Measurements from ENCODE around the gene VAV1. TPM values are rescaled to one million over a fixed set of nuclear protein-coding genes. Genes with fewer than 3 reads are reported as not detected.

VAV1 gene, protein sequence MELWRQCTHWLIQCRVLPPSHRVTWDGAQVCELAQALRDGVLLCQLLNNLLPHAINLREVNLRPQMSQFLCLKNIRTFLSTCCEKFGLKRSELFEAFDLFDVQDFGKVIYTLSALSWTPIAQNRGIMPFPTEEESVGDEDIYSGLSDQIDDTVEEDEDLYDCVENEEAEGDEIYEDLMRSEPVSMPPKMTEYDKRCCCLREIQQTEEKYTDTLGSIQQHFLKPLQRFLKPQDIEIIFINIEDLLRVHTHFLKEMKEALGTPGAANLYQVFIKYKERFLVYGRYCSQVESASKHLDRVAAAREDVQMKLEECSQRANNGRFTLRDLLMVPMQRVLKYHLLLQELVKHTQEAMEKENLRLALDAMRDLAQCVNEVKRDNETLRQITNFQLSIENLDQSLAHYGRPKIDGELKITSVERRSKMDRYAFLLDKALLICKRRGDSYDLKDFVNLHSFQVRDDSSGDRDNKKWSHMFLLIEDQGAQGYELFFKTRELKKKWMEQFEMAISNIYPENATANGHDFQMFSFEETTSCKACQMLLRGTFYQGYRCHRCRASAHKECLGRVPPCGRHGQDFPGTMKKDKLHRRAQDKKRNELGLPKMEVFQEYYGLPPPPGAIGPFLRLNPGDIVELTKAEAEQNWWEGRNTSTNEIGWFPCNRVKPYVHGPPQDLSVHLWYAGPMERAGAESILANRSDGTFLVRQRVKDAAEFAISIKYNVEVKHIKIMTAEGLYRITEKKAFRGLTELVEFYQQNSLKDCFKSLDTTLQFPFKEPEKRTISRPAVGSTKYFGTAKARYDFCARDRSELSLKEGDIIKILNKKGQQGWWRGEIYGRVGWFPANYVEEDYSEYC
- total RNA-seq (2014; rRNA removed; shearing (Covaris generic)) = not detected in 2 replicates

GRCh38 chr19:6772028-6772865, at the start of gene VAV1:
Gene VAV1, plus strand, starts transcription at chr19:6772708. Its CDS starts 100 bp downstream, at chr19:6772808.
- H3K4me3 ChIP-seq = no peak within 1 kb of the TSS
- no peak for DNase-seq (ENCODE audit: low read depth in 1 of 2, low spot score in 2 of 2)
- H3K36me3 ChIP-seq = no peaks in the 10 kb centered on the region
- peaks cover 2% of the 10 kb centered on the region; the same call in 1 of the 2 replicates for H3K4me1 ChIP-seq (replicated peaks)
- H3K9me3 ChIP-seq (replicated peaks) = no peaks in the 10 kb centered on the region
- 0 out of 2 replicates have a peak, but pooled peaks cover under 1% of the 10 kb centered on the region for H3K27me3 ChIP-seq (replicated peaks)
- no peak within 1 kb of the TSS for H3K27ac ChIP-seq

DNA sequence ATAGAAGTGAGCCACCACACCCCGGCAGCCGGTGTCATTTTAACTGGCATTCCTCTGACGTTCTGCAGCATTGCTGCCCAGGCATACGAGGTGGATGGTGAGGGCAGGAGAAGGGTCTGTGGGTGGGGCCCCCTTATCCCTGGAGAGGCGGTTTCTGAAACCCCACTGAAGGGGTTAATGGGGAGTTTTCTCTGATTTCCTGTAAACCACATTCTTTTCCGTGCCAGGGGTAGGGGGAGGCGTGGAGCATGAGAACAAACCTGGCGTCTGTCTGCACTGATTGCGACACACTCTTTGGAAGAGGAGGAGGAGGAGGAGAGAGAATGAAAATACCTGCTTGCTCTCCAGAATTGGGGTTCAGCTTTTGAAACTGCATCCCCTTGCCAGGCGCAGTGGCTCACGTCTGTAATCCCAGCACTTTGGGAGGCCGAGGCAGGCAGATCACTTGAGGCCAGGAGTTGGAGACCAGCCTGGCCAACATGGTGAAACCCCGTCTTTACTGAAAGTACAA, 49.3 kb upstream of the VAV1 start:
- no peaks in the 10 kb centered on the region; the same call in 1 of the 2 replicates for H3K27me3 ChIP-seq (replicated peaks)
- DNase-seq (ENCODE audit: low read depth in 1 of 2, low spot score in 2 of 2) = no peak
- H3K4me3 ChIP-seq = no peak overlapping the region
- no peaks in the 10 kb centered on the region for H3K9me3 ChIP-seq (replicated peaks)
- H3K36me3 ChIP-seq = no peaks in the 10 kb centered on the region
- H3K27ac ChIP-seq = no peak overlapping the region
- H3K4me1 ChIP-seq (replicated peaks) = no peaks in the 10 kb centered on the region

DNA sequence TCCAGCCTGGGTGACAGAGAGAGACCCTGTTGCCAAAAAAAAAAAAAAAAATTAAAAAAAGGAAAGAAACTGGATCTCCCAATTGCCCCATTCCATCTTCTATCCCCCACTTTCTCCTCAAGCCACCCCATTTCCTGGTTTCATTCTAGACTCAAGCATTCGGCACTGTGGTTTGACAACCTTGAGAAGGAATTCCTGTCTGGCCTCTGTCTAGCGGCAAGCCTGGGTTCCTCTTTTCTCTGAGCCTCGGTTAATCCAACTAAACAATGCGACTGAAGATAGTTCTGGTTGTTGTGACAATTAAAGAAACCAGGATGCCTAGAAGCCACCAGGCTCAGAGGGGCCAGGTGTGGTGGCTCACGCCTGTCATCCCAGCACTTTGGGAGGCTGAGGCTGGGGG, 48.8 kb upstream of the VAV1 start:
- H3K27ac ChIP-seq = no peak overlapping the region
- no peaks in the 10 kb centered on the region for H3K36me3 ChIP-seq

DNA sequence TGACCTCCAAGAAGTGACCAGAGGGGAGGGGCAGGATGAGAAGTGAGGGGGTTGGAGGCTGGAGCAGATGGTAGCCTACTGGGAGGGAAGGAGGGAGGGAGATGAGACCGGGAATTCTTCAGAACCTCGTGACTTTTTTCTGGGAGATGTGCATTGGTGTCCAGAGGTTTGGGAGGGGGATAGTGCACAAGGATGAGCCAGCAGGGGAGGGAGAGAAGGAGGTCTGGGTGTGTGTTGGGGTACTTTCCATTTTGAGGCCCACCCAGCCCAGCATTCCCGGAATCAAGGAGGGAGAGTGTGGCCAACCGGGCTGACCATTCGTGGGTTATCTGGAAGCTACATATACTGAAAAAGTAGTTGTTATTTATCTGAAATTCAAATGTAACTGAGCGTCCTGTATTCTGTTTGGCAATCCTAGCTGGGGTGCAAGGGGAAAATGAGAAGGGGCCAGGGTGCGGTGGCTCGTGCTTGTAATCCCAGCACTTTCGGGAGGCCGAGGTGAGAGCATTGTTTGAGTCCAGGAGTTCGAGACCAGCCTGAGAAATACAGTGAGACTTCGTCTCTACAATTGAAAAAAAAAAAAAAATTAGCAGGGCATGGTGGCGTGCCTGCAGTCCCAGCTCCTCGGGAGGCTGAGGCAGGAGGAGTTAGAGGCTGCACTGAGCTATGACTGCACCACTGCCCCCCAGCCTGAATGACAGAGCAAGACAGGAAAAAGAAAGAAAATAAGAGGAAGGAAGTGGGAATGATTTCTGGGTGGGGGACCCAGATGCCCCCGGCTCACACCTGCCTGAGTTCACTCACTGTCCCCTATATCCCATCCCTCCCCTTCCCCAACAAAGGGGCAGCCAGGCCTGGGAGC, 47.6 kb upstream of the VAV1 start:
- DNase-seq (ENCODE audit: low read depth in 1 of 2, low spot score in 2 of 2) = no peak

More for the DNA sequence above, 48.8 kb upstream of the VAV1 start:
- Histone ChIP-seq H3K9me3 (replicated peaks) (no peaks in the 10 kb centered on the region), H3K27me3 (replicated peaks) (no peaks in the 10 kb centered on the region; the same call in 1 of the 2 replicates), H3K4me1 (replicated peaks) (no peaks in the 10 kb centered on the region), H3K4me3 (no peak overlapping the region)
- no peak for DNase-seq (ENCODE audit: low read depth in 1 of 2, low spot score in 2 of 2)

DNA sequence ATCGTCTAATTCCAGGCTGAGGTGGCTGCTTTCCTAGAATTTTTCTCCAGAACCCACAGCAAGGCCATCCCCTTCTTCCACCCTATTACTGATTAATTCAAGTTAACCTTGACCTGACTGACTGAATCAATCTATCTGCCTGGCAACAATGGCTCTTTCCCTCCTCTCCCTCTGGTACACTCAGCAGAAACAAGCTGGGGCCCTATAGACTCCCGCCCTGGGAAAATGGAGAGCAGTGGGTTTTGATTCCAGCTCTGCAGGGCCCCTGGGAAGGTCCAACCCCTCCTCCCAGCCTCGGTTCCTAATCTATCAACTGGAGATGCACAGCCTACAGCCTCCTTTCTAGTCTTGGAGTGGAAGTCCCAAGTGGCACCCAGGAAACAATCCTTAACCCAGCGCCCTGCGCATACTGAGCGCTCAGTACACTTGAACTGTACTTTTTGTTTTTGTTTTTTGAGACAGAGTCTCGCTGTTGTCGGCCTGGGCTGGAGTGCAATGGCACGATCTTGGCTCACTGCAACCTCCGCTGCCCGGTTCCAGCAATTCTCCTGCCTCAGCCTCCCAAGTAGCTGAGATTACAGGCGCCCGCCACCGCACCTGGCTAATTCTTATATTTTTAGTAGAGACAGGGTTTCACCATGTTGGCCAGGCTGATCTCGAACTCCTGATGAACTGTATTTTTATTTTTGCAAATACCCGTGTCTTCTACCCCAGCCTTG, 46.8 kb upstream of the VAV1 start:
- H3K27ac ChIP-seq = no peak overlapping the region
- no peaks in the 10 kb centered on the region for H3K4me1 ChIP-seq (replicated peaks)
- H3K27me3 ChIP-seq (replicated peaks) = no peaks in the 10 kb centered on the region; the same call in 1 of the 2 replicates
- H3K9me3 ChIP-seq (replicated peaks) = no peaks in the 10 kb centered on the region
- no peak overlapping the region for H3K4me3 ChIP-seq
- DNase-seq (ENCODE audit: low read depth in 1 of 2, low spot score in 2 of 2) = no peak
- no peaks in the 10 kb centered on the region for H3K36me3 ChIP-seq

More for the DNA sequence above, 47.6 kb upstream of the VAV1 start:
- no peaks in the 10 kb centered on the region; the same call in 1 of the 2 replicates for H3K27me3 ChIP-seq (replicated peaks)
- H3K36me3 ChIP-seq = no peaks in the 10 kb centered on the region
- no peak overlapping the region for H3K27ac ChIP-seq
- no peaks in the 10 kb centered on the region for H3K4me1 ChIP-seq (replicated peaks)
- no peak overlapping the region for H3K4me3 ChIP-seq
- no peaks in the 10 kb centered on the region for H3K9me3 ChIP-seq (replicated peaks)

DNA sequence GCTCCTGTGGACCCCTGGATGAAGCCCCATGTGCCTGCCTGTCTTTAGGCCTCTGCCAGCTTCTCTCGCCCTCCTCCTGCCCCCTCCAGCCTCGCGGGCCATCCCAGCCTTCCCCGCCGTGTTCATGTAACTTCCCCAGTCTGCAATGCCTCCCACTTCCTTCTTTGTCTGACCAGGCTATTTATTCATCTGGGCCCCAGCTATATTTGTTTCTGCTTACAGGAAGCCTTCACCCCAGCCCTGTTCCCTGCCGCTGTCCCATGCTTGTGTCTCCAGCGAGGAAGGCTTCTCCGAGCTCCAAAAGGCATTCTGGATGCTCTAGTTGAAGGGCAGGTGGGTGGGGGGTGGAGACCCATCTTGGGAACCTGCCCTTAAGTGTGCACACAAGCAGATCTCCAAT, 44.2 kb upstream of the VAV1 start:
- Histone ChIP-seq H3K4me3 (no peak overlapping the region), H3K27ac (no peak overlapping the region), H3K36me3 (peaks cover 13% of the 10 kb centered on the region; the same call in 1 of the 2 replicates), H3K9me3 (replicated peaks) (no peaks in the 10 kb centered on the region), H3K4me1 (replicated peaks) (no peaks in the 10 kb centered on the region), H3K27me3 (replicated peaks) (no peaks in the 10 kb centered on the region)
- no peak for DNase-seq (ENCODE audit: low read depth in 1 of 2, low spot score in 2 of 2)

GRCh38 chr19:6729573-6730152, 42.8 kb upstream of the VAV1 start:
- Histone ChIP-seq H3K36me3 (peaks cover 13% of the 10 kb centered on the region; the same call in 1 of the 2 replicates), H3K27ac (no peak overlapping the region), H3K9me3 (replicated peaks) (no peaks in the 10 kb centered on the region), H3K4me1 (replicated peaks) (no peaks in the 10 kb centered on the region), H3K4me3 (no peak overlapping the region), H3K27me3 (replicated peaks) (no peaks in the 10 kb centered on the region)
- no peak for DNase-seq (ENCODE audit: low read depth in 1 of 2, low spot score in 2 of 2)

DNA sequence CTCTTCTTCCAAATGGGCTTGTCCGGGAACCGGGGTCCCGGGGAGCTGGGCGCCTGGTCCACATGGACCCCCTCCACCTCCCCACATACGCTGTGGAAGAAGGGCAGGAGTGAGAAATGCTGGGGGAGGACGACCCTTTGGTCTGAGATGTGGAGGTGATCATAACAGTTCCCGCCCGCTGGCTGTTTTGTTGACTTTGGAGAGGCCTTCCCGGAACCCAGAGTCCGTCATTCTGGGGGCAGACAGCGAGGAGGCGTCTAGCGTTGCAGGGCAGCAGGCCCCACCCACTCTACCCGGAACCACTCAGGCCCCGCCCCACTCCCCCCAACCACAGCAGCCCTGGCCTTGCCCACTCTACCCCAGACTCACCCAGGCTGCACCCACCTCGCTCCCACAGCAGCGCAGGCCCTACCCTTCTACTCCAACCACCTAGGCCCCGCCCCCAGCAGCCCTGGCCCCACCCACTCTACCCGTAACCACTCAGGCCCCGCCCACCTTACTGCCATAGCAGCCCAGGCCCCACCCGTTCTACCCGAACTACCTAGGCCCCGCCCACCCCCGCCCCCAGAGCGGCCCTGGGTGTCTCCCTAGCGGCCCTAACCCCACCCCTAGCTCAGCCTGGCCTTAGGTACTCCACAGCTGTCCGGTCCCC, 42.2 kb upstream of the VAV1 start:
- Histone ChIP-seq H3K36me3 (peaks cover 13% of the 10 kb centered on the region; the same call in 1 of the 2 replicates), H3K9me3 (replicated peaks) (no peaks in the 10 kb centered on the region), H3K27ac (no peak overlapping the region), H3K27me3 (replicated peaks) (no peaks in the 10 kb centered on the region), H3K4me1 (replicated peaks) (no peaks in the 10 kb centered on the region), H3K4me3 (no peak overlapping the region)
- DNase-seq (ENCODE audit: low read depth in 1 of 2, low spot score in 2 of 2) = no peak

DNA sequence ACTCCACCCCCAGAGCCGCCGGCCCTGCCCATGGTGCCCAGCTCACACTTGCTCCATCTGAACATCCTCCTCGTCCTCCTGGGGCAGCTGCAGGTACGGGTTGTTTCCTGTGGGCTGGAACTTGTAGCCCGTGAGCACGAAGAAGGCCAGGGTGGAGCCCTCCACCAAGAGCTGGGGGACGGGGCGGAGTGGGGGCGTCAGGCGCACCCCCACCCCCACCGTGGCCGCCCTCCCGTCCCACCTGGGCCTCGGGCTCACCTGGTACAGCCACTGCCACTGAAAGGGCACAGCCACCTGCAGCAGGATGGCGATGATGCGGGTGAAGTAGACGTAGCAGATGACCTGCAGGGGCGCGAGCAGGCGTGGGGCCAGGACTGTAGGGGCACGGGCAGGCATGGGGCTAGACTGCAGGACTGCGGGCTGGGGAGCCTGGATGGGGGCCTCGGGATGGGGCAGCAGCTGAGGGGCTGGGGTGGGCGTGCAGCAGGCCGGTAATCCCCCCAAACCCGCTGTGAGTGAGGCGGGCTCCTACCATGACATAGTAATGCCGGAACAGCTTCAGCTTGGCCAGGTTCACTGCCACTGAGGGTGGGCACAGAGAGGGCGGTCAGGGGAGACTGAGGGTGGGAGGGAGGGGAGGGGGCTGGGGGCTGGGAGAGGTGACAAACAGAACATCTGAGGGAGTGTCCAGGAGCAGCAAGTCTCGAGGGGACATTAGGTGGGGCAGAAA, 41.4 kb upstream of the VAV1 start:
- Histone ChIP-seq H3K4me3 (no peak overlapping the region), H3K27ac (no peak overlapping the region), H3K9me3 (replicated peaks) (no peaks in the 10 kb centered on the region), H3K4me1 (replicated peaks) (peaks cover 3% of the 10 kb centered on the region), H3K27me3 (replicated peaks) (no peaks in the 10 kb centered on the region), H3K36me3 (peaks cover 13% of the 10 kb centered on the region; the same call in 1 of the 2 replicates)
- no peak for DNase-seq (ENCODE audit: low read depth in 1 of 2, low spot score in 2 of 2)

GRCh38 chr19:6731822-6732221, 40.7 kb upstream of the VAV1 start:
- no peaks in the 10 kb centered on the region for H3K27me3 ChIP-seq (replicated peaks)
- H3K27ac ChIP-seq = no peak overlapping the region
- DNase-seq (ENCODE audit: low read depth in 1 of 2, low spot score in 2 of 2) = no peak
- H3K4me3 ChIP-seq = no peak overlapping the region
- H3K36me3 ChIP-seq = peaks cover 13% of the 10 kb centered on the region; the same call in 1 of the 2 replicates
- peaks cover 9% of the 10 kb centered on the region for H3K4me1 ChIP-seq (replicated peaks)
- no peaks in the 10 kb centered on the region for H3K9me3 ChIP-seq (replicated peaks)
